ENCODE results near the gene TCEA2. TPM values are rescaled to one million over a fixed set of nuclear protein-coding genes. Genes with fewer than 3 reads are reported as not detected.

TCEA2 gene
- total RNA-seq, 1 donor: 6.0 TPM

- H3K27me3 ChIP-seq (ENCODE audit: insufficient read depth, low read length): peaks cover 29% of the 10 kb centered on the region
- H3K9me3 ChIP-seq (ENCODE audit: low read depth, low read length): no peaks in the 10 kb centered on the region
- H3K4me1 ChIP-seq (ENCODE audit: insufficient read depth, low read length): peaks cover 50% of the 10 kb centered on the region
- no peak overlapping the region for H3K4me3 ChIP-seq (ENCODE audit: low read length)
These were observed 21.8 kb upstream of the TCEA2 start for GRCh38 chr20:64041040-64041780.

GRCh38 chr20:64041781-64042053 lies 21.3 kb upstream of the TCEA2 start:
- Histone ChIP-seq H3K4me1 (ENCODE audit: insufficient read depth, low read length) (peaks cover 45% of the 10 kb centered on the region), H3K4me3 (ENCODE audit: low read length) (peak overlapping the region; percentile 43), H3K27me3 (ENCODE audit: insufficient read depth, low read length) (peaks cover 31% of the 10 kb centered on the region), H3K9me3 (ENCODE audit: low read depth, low read length) (no peaks in the 10 kb centered on the region)

- H3K27me3 ChIP-seq (ENCODE audit: insufficient read depth, low read length): peaks cover 30% of the 10 kb centered on the region
These were observed 20.8 kb upstream of the TCEA2 start for GRCh38 chr20:64042054-64042781.

GRCh38 chr20:64043768-64044167 lies 19.2 kb upstream of the TCEA2 start:
- H3K4me3 ChIP-seq (ENCODE audit: low read length): no peak overlapping the region
- H3K27me3 ChIP-seq (ENCODE audit: insufficient read depth, low read length): peaks cover 31% of the 10 kb centered on the region
- H3K4me1 ChIP-seq (ENCODE audit: insufficient read depth, low read length): peaks cover 26% of the 10 kb centered on the region
- H3K9me3 ChIP-seq (ENCODE audit: low read depth, low read length): no peaks in the 10 kb centered on the region

More at GRCh38 chr20:64042054-64042781, 20.8 kb upstream of the TCEA2 start:
- H3K4me1 ChIP-seq (ENCODE audit: insufficient read depth, low read length): peaks cover 40% of the 10 kb centered on the region
- no peaks in the 10 kb centered on the region for H3K9me3 ChIP-seq (ENCODE audit: low read depth, low read length)
- peak overlapping the region; percentile 43 for H3K4me3 ChIP-seq (ENCODE audit: low read length)

- Histone ChIP-seq H3K4me3 (ENCODE audit: low read length) (no peak overlapping the region), H3K27me3 (ENCODE audit: insufficient read depth, low read length) (peaks cover 29% of the 10 kb centered on the region), H3K9me3 (ENCODE audit: low read depth, low read length) (no peaks in the 10 kb centered on the region), H3K4me1 (ENCODE audit: insufficient read depth, low read length) (peaks cover 19% of the 10 kb centered on the region)
These were observed 18.3 kb upstream of the TCEA2 start for GRCh38 chr20:64044484-64045247.

- Histone ChIP-seq H3K27me3 (ENCODE audit: insufficient read depth, low read length) (peaks cover 34% of the 10 kb centered on the region), H3K4me1 (ENCODE audit: insufficient read depth, low read length) (peaks cover 16% of the 10 kb centered on the region)
These were observed 17.5 kb upstream of the TCEA2 start for GRCh38 chr20:64045346-64046011.

GRCh38 chr20:64047046-64047389 lies 16.0 kb upstream of the TCEA2 start:
- Histone ChIP-seq H3K4me1 (ENCODE audit: insufficient read depth, low read length) (peaks cover 5% of the 10 kb centered on the region), H3K4me3 (ENCODE audit: low read length) (no peak overlapping the region), H3K9me3 (ENCODE audit: low read depth, low read length) (no peaks in the 10 kb centered on the region), H3K27me3 (ENCODE audit: insufficient read depth, low read length) (peaks cover 37% of the 10 kb centered on the region)

More at GRCh38 chr20:64045346-64046011, 17.5 kb upstream of the TCEA2 start:
- Histone ChIP-seq H3K9me3 (ENCODE audit: low read depth, low read length) (no peaks in the 10 kb centered on the region), H3K4me3 (ENCODE audit: low read length) (no peak overlapping the region)

- peaks cover 37% of the 10 kb centered on the region for H3K27me3 ChIP-seq (ENCODE audit: insufficient read depth, low read length)
- no peak overlapping the region for H3K4me3 ChIP-seq (ENCODE audit: low read length)
- no peaks in the 10 kb centered on the region for H3K4me1 ChIP-seq (ENCODE audit: insufficient read depth, low read length)
- no peaks in the 10 kb centered on the region for H3K9me3 ChIP-seq (ENCODE audit: low read depth, low read length)
These were observed 15.0 kb upstream of the TCEA2 start for GRCh38 chr20:64047968-64048401.

GRCh38 chr20:64048402-64049044 lies 14.5 kb upstream of the TCEA2 start:
- no peaks in the 10 kb centered on the region for H3K4me1 ChIP-seq (ENCODE audit: insufficient read depth, low read length)
- no peaks in the 10 kb centered on the region for H3K9me3 ChIP-seq (ENCODE audit: low read depth, low read length)
- no peak overlapping the region for H3K4me3 ChIP-seq (ENCODE audit: low read length)
- peaks cover 37% of the 10 kb centered on the region for H3K27me3 ChIP-seq (ENCODE audit: insufficient read depth, low read length)

GRCh38 chr20:64049060-64049877 lies 13.7 kb upstream of the TCEA2 start, which contains the start of gene SOX18:
Gene SOX18 (minus strand): TSS chr20:64049639. CDS start chr20:64049516, 123 bp downstream.
- Histone ChIP-seq H3K9me3 (ENCODE audit: low read depth, low read length) (no peaks in the 10 kb centered on the region), H3K4me1 (ENCODE audit: insufficient read depth, low read length) (no peaks in the 10 kb centered on the region), H3K27me3 (ENCODE audit: insufficient read depth, low read length) (peaks cover 37% of the 10 kb centered on the region), H3K4me3 (ENCODE audit: low read length) (no peak within 1 kb of the TSS)

GRCh38 chr20:64049878-64050260 lies 13.1 kb upstream of the TCEA2 start:
- peaks cover 37% of the 10 kb centered on the region for H3K27me3 ChIP-seq (ENCODE audit: insufficient read depth, low read length)

GRCh38 chr20:64050261-64051032 lies 12.6 kb upstream of the TCEA2 start:
- Histone ChIP-seq H3K27me3 (ENCODE audit: insufficient read depth, low read length) (peaks cover 37% of the 10 kb centered on the region), H3K4me1 (ENCODE audit: insufficient read depth, low read length) (no peaks in the 10 kb centered on the region), H3K4me3 (ENCODE audit: low read length) (no peak overlapping the region), H3K9me3 (ENCODE audit: low read depth, low read length) (no peaks in the 10 kb centered on the region)

More at GRCh38 chr20:64049878-64050260, 13.1 kb upstream of the TCEA2 start:
- H3K4me3 ChIP-seq (ENCODE audit: low read length): no peak overlapping the region
- H3K4me1 ChIP-seq (ENCODE audit: insufficient read depth, low read length): no peaks in the 10 kb centered on the region
- H3K9me3 ChIP-seq (ENCODE audit: low read depth, low read length): no peaks in the 10 kb centered on the region

- Histone ChIP-seq H3K9me3 (ENCODE audit: low read depth, low read length) (no peaks in the 10 kb centered on the region), H3K4me3 (ENCODE audit: low read length) (no peak overlapping the region), H3K27me3 (ENCODE audit: insufficient read depth, low read length) (peaks cover 35% of the 10 kb centered on the region), H3K4me1 (ENCODE audit: insufficient read depth, low read length) (no peaks in the 10 kb centered on the region)
These were observed 12.0 kb upstream of the TCEA2 start for GRCh38 chr20:64051033-64051452.

All from mononuclear cell (primary cell).